Neural progenitor cell (in vitro differentiated cells): Measurements from ENCODE around the gene MYO15B. TPM values are rescaled to one million over a fixed set of nuclear protein-coding genes. Genes with fewer than 3 reads are reported as not detected.

Source experiments
- DNase-seq: peaks from one replicate; pipeline ENCODE4 v3.0.0-alpha.2; 2016; ENCODE audit warnings: low spot score
- H2AFZ ChIP-seq: fragments of 200-600 bp; sonication (generic); replicated peaks from 2 replicates; pipeline ENCODE4 v1.6.1; 2016; ENCODE audit warnings: antibody characterized with exemption
- H3F3A ChIP-seq: fragments of 200-600 bp; sonication (generic); 2 replicates; pipeline ENCODE4 v1.6.1; 2016; ENCODE audit warnings: antibody characterized with exemption, low read depth
- H3K27ac ChIP-seq: fragments of 200-600 bp; sonication (generic); 2 replicates; pipeline ENCODE4 v1.5.1; 2016; ENCODE audit warnings: mild to moderate bottlenecking
- H3K27me3 ChIP-seq: fragments of 200-600 bp; sonication (generic); 2 replicates; pipeline ENCODE4 v1.6.1; 2016; ENCODE audit warnings: mild to moderate bottlenecking, moderate library complexity
- H3K36me3 ChIP-seq: fragments of 200-600 bp; sonication (generic); 2 replicates; pipeline ENCODE4 v1.5.1; 2016
- H3K4me1 ChIP-seq: fragments of 200-600 bp; sonication (generic); 2 replicates; pipeline ENCODE4 v1.6.1; 2016; ENCODE audit warnings: mixed run types
- H3K4me2 ChIP-seq: fragments of 200-600 bp; sonication (generic); 2 replicates; pipeline ENCODE4 v1.6.1; 2016
- H3K4me3 ChIP-seq: fragments of 200-600 bp; sonication (generic); 2 replicates; pipeline ENCODE4 v1.5.1; 2016
- H3K79me2 ChIP-seq: fragments of 200-600 bp; sonication (generic); 2 replicates; pipeline ENCODE4 v1.6.1; 2016; ENCODE audit warnings: low read depth
- H3K9ac ChIP-seq: fragments of 200-600 bp; sonication (generic); 2 replicates; pipeline ENCODE4 v1.6.1; 2016
- H3K9me3 ChIP-seq: fragments of 200-600 bp; sonication (generic); 2 replicates; pipeline ENCODE4 v1.5.1; 2016; ENCODE audit warnings: low read depth
- H4K20me1 ChIP-seq: fragments of 200-600 bp; sonication (generic); 2 replicates; pipeline ENCODE4 v1.6.1; 2016; ENCODE audit warnings: low read depth
- H3K27ac Mint-ChIP-seq: 3 replicates; pipeline ENCODE4 v1.8.0; 2021; ENCODE audit warnings: mixed read lengths
- H3K27me3 Mint-ChIP-seq: 2 replicates; pipeline ENCODE4 v1.8.0; 2022; ENCODE audit warnings: low read depth, mild to moderate bottlenecking, inconsistent platforms, moderate library complexity, mixed read lengths; ENCODE audit not compliant: insufficient read depth
- H3K36me3 Mint-ChIP-seq: 3 replicates; pipeline ENCODE4 v1.8.0; 2021; ENCODE audit warnings: mixed read lengths
- H3K4me1 Mint-ChIP-seq: 3 replicates; pipeline ENCODE4 v1.8.0; 2021; ENCODE audit warnings: mixed read lengths
- H3K4me3 Mint-ChIP-seq: 3 replicates; pipeline ENCODE4 v1.8.0; 2021; ENCODE audit warnings: mild to moderate bottlenecking, moderate library complexity, mixed read lengths
- H3K9me3 Mint-ChIP-seq: 3 replicates; pipeline ENCODE4 v1.8.0; 2020; ENCODE audit warnings: mixed read lengths
- EZH2 ChIP-seq: fragments of 200-600 bp; sonication (generic); IDR thresholded peaks from 2 replicates; pipeline ENCODE4 v1.6.1; 2017; ENCODE audit warnings: antibody characterized with exemption, mild to moderate bottlenecking, moderate library complexity
- EZH2phosphoT487 ChIP-seq: fragments of 200-600 bp; sonication (generic); IDR thresholded peaks from 2 replicates; pipeline ENCODE4 v1.6.1; 2017; ENCODE audit warnings: antibody characterized with exemption
- total RNA-seq: library from RNA; depleted of rRNA; stranded (reverse); fragments of >200 nt; gene quantifications from 2 replicates; pipeline ENCODE4 v1.2.3, GENCODE V29; 2015; ENCODE audit warnings: low replicate concordance
- TF ChIP-seq, protein P1 (sequence below): fragments of 200-600 bp; sonication (generic); IDR thresholded peaks from 2 replicates; pipeline ENCODE4 v1.5.1; 2017; ENCODE audit warnings: antibody characterized with exemption, mild to moderate bottlenecking

The MYO15B gene
- total RNA-seq, 1 donor from 2014 or later, result 10.2 TPM

DNA sequence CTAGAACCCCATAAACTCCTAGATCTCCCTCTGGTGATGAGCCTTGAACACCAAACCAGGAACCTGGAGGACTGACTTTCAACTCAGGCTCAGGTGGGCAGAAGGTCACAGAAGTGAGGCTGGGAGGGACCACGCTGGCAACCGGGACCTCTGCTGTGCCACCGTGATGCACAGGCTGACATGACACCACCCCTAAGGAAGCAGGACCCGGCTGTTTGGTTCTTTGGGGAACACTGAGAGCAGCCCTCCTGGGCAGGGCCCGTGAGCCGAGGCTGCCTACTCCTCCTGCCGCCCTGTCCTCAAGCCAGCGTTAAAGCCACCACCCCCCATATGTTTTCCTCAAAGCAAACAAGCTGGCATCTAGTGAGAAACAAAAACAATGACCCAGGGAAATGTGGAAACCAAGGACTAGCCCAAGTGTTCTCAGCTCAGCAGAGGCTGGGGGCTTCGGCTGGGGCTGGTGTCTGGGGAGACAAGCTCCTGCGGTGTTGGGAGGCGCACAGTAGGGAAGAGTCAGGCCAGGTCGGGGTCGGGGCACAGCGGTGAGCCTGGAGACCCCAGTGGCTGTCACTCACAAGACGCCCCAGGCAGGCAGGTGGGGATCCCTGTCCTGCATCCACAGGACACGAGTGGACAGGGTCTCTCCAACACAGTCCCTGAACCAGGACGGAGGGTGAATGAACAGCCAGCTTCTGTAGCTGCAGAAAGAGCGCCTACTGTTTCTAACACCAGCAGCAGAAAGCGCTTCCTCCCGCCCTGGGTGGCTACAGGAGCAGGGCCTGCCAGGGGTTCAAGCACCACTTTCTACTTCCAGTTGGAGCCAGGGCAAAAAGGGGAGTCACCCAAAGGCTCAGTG is 47.4 kb downstream of the MYO15B start:
- no peak overlapping the region for H3K9ac ChIP-seq
- H3K36me3 Mint-ChIP-seq, result no peaks in the 10 kb centered on the region
- H3F3A ChIP-seq, result peaks cover 22% of the 10 kb centered on the region
- no peak for DNase-seq
- H3K79me2 ChIP-seq, result no peaks in the 10 kb centered on the region
- H3K4me3 Mint-ChIP-seq, result peak overlapping the region; percentile 33
- peaks cover 25% of the 10 kb centered on the region for H3K4me1 ChIP-seq
- no peak for TF ChIP-seq EZH2
- TF ChIP-seq, protein P1, sequence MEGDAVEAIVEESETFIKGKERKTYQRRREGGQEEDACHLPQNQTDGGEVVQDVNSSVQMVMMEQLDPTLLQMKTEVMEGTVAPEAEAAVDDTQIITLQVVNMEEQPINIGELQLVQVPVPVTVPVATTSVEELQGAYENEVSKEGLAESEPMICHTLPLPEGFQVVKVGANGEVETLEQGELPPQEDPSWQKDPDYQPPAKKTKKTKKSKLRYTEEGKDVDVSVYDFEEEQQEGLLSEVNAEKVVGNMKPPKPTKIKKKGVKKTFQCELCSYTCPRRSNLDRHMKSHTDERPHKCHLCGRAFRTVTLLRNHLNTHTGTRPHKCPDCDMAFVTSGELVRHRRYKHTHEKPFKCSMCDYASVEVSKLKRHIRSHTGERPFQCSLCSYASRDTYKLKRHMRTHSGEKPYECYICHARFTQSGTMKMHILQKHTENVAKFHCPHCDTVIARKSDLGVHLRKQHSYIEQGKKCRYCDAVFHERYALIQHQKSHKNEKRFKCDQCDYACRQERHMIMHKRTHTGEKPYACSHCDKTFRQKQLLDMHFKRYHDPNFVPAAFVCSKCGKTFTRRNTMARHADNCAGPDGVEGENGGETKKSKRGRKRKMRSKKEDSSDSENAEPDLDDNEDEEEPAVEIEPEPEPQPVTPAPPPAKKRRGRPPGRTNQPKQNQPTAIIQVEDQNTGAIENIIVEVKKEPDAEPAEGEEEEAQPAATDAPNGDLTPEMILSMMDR, result no peak
- peaks cover 14% of the 10 kb centered on the region for H3K27me3 Mint-ChIP-seq
- H3K27ac ChIP-seq, result no peak overlapping the region
- no peak overlapping the region for H2AFZ ChIP-seq
- no peaks in the 10 kb centered on the region for H3K9me3 ChIP-seq
- peaks cover 55% of the 10 kb centered on the region for H4K20me1 ChIP-seq
- H3K27me3 ChIP-seq, result no peaks in the 10 kb centered on the region
- peak overlapping the region; percentile 75 for H3K4me2 ChIP-seq
- peaks cover 42% of the 10 kb centered on the region for H3K4me1 Mint-ChIP-seq
- no peak overlapping the region for H3K4me3 ChIP-seq
- peak overlapping the region; percentile 74 for H3K27ac Mint-ChIP-seq
- no peaks in the 10 kb centered on the region for H3K9me3 Mint-ChIP-seq
- H3K36me3 ChIP-seq, result no peaks in the 10 kb centered on the region

GRCh38 chr17:75635610-75636202 is 48.1 kb downstream of the MYO15B start:
- H3K27ac Mint-ChIP-seq, result no peak overlapping the region
- no peaks in the 10 kb centered on the region for H3K36me3 ChIP-seq

DNA sequence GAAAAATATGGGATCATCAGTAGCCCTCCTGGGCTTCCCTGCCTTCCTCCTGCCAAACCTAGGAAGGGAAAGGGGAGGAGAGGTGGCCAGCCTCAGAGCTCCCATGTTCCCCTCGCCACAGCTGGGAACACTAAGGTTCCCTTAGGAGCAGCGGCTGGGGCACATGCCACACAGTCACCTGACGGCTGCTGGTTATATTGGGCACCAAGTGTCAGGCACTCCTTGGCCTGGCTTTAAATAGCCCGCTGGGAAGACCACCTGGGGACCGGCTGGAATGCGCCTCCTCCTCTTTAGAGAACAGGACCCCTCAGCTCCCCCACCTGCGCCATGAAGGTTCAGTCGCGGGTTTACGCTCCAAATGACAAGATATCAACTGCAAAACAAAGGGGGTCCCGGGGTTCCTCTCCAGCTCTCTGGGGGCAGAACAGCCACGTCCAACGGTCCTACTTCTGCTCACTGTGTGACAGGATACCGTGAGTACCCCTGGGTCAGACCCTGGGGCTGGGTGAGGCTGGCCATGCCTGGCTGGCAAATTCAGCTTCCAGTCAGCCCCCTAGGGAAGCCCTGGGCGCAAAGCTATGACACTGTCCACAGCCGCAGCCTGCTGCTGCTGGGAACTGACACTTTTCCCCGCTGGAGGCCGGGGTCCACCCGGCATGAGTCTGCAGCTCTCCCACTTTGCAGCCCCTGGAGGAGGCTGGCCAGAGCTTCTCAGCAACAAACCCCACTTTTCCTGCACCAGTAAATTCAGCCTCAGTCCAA is 49.0 kb downstream of the MYO15B start:
- peak; percentile 15 for DNase-seq
- Histone ChIP-seq H3F3A (peaks cover 22% of the 10 kb centered on the region), H3K79me2 (no peaks in the 10 kb centered on the region), H3K4me1 (peaks cover 25% of the 10 kb centered on the region), H4K20me1 (peaks cover 55% of the 10 kb centered on the region), H2AFZ (no peak overlapping the region), H3K9me3 (no peaks in the 10 kb centered on the region), H3K27me3 (no peaks in the 10 kb centered on the region), H3K9ac (no peak overlapping the region), H3K4me3 (no peak overlapping the region), H3K36me3 (no peaks in the 10 kb centered on the region), H3K27ac (no peak overlapping the region), H3K4me2 (no peak overlapping the region)
- Mint-ChIP-seq H3K9me3 (no peaks in the 10 kb centered on the region), H3K27ac (peak overlapping the region; percentile 57), H3K4me3 (no peak overlapping the region), H3K27me3 (peaks cover 14% of the 10 kb centered on the region), H3K36me3 (no peaks in the 10 kb centered on the region), H3K4me1 (peaks cover 42% of the 10 kb centered on the region)
- TF ChIP-seq, protein P1, result no peak
- no peak for TF ChIP-seq EZH2phosphoT487
- no peak for TF ChIP-seq EZH2

More at GRCh38 chr17:75635610-75636202, 48.1 kb downstream of the MYO15B start:
- H3K4me1 Mint-ChIP-seq, result peaks cover 42% of the 10 kb centered on the region
- Histone ChIP-seq H3K4me1 (peaks cover 25% of the 10 kb centered on the region), H3K9me3 (no peaks in the 10 kb centered on the region), H3K4me3 (no peak overlapping the region), H3K27ac (no peak overlapping the region), H3F3A (peaks cover 22% of the 10 kb centered on the region), H2AFZ (no peak overlapping the region), H3K4me2 (no peak overlapping the region), H3K79me2 (no peaks in the 10 kb centered on the region), H3K27me3 (no peaks in the 10 kb centered on the region), H3K9ac (no peak overlapping the region), H4K20me1 (peaks cover 55% of the 10 kb centered on the region)
- H3K36me3 Mint-ChIP-seq, result no peaks in the 10 kb centered on the region
- H3K4me3 Mint-ChIP-seq, result no peak overlapping the region
- TF ChIP-seq, protein P1, result no peak
- TF ChIP-seq EZH2phosphoT487 (no peak), EZH2 (no peak)
- peaks cover 14% of the 10 kb centered on the region for H3K27me3 Mint-ChIP-seq
- no peaks in the 10 kb centered on the region for H3K9me3 Mint-ChIP-seq
- DNase-seq, result no peak
